Activated naive CD4-positive, alpha-beta T cell treated with anti-CD3 and anti-CD28 coated beads, Interleukin-2, amount 50 U/mL, for 16 hours (primary cell): ENCODE measurements around the gene QRFP.

Experiments used
- DNase-seq: peaks from one replicate; pipeline ENCODE4 v3.0.0-alpha.2; 2020

The QRFP gene

GRCh38 chr9:130903194-130904069, 6.8 kb upstream of the QRFP start:
- no peak for DNase-seq

- DNase-seq: no peak
Observed at GRCh38 chr9:130902204-130903185, 5.9 kb upstream of the QRFP start.

- no peak for DNase-seq
Observed at GRCh38 chr9:130901498-130902203, 5.0 kb upstream of the QRFP start.

- DNase-seq: no peak
Observed at GRCh38 chr9:130900701-130901497, 4.3 kb upstream of the QRFP start.

GRCh38 chr9:130899051-130899748, 2.6 kb upstream of the QRFP start:
- DNase-seq: no peak

GRCh38 chr9:130898552-130898852, 1.9 kb upstream of the QRFP start:
- no peak for DNase-seq

GRCh38 chr9:130897848-130898551, 1.4 kb upstream of the QRFP start:
- no peak for DNase-seq

GRCh38 chr9:130897105-130897751, 616 bp upstream of the QRFP start:
- DNase-seq: no peak

GRCh38 chr9:130895481-130896232, 955 bp downstream of the QRFP start:
- DNase-seq: no peak

- DNase-seq: no peak
Observed at GRCh38 chr9:130895038-130895437, 1.6 kb downstream of the QRFP start.

- no peak for DNase-seq
Observed at GRCh38 chr9:130894546-130894945, 2.1 kb downstream of the QRFP start.

- DNase-seq: no peak
Observed at GRCh38 chr9:130893341-130894101, 3.1 kb downstream of the QRFP start.

GRCh38 chr9:130892477-130893304, 3.9 kb downstream of the QRFP start:
- no peak for DNase-seq

GRCh38 chr9:130891688-130892476, 4.7 kb downstream of the QRFP start:
- DNase-seq: no peak

- DNase-seq: no peak
Observed at GRCh38 chr9:130890870-130891687, 5.5 kb downstream of the QRFP start.

GRCh38 chr9:130890124-130890523, 6.5 kb downstream of the QRFP start:
- no peak for DNase-seq
